Measurements from ENCODE around the gene MRPL37. TPM values are rescaled to one million over a fixed set of nuclear protein-coding genes. Genes with fewer than 3 reads are reported as not detected.

MRPL37 gene
- total RNA-seq, 1 experiment from 2014 or later = 138 TPM

GRCh38 chr1:54176621-54177327 lies 23.2 kb upstream of the MRPL37 start:
- ATAC-seq = 0 out of 2 replicates have a peak, but pooled peaks have one; percentile 18

GRCh38 chr1:54177726-54178125 lies 22.2 kb upstream of the MRPL37 start:
- Histone ChIP-seq H3K36me3 (ENCODE audit: control insufficient read depth, insufficient read depth, low read length) (no peaks in the 10 kb centered on the region), H3K9me3 (ENCODE audit: control insufficient read depth, insufficient read depth, low read depth, low read length) (no peaks in the 10 kb centered on the region), H3K27me3 (ENCODE audit: control insufficient read depth, insufficient read depth, low read length) (no peaks in the 10 kb centered on the region), H3K4me1 (ENCODE audit: control insufficient read depth, insufficient read depth, low read length) (no peaks in the 10 kb centered on the region), H3K4me3 (ENCODE audit: low read depth in 2 of 2, low read length in 2 of 2) (no peak overlapping the region), H3K27ac (ENCODE audit: low read length) (no peak overlapping the region)
- CTCF ChIA-PET = no interaction called here
- intact Hi-C loops (cut with micrococcal nuclease; ENCODE audit: unreplicated experiment) = no loop called here
- TF ChIP-seq REST (IDR thresholded peaks at IDR 0.05; ENCODE audit: insufficient read depth in 1 of 2, low read depth in 2 of 2, low read length in 1 of 2) (no peak), TCF7L2 (IDR thresholded peaks at IDR 0.05; ENCODE audit: low read depth, low read length) (no peak), CTCF (IDR thresholded peaks at IDR 0.05) (no peak), POLR2AphosphoS5 (IDR thresholded peaks at IDR 0.05; ENCODE audit: low read depth, low read length) (no peak)
- no TSS peak for BruUV-seq (replicated peaks)
- ATAC-seq = no peak
- POLR2A ChIA-PET = no interaction called here
- no peak for DNase-seq (ENCODE audit: low read depth, low spot score)
- in situ Hi-C loops (cut with HindIII; ENCODE audit: low pct_unique_long_range_greater_than_20kb, low sequenced_read_pairs) = no loop called here

More at GRCh38 chr1:54176621-54177327, 23.2 kb upstream of the MRPL37 start:
- no peak for DNase-seq (ENCODE audit: low read depth, low spot score)
- H3K4me3 ChIP-seq (ENCODE audit: low read depth in 2 of 2, low read length in 2 of 2) = no peak overlapping the region
- H3K27me3 ChIP-seq (ENCODE audit: control insufficient read depth, insufficient read depth, low read length) = no peaks in the 10 kb centered on the region
- H3K9me3 ChIP-seq (ENCODE audit: control insufficient read depth, insufficient read depth, low read depth, low read length) = no peaks in the 10 kb centered on the region
- intact Hi-C loops (cut with micrococcal nuclease; ENCODE audit: unreplicated experiment) = no loop called here
- TF ChIP-seq TCF7L2 (IDR thresholded peaks at IDR 0.05; ENCODE audit: low read depth, low read length) (no peak), SIN3A (IDR thresholded peaks at IDR 0.05; ENCODE audit: borderline replicate concordance, insufficient read depth, low read depth, low read length) (no peak), CTCF (IDR thresholded peaks at IDR 0.05) (no peak), REST (IDR thresholded peaks at IDR 0.05; ENCODE audit: insufficient read depth in 1 of 2, low read depth in 2 of 2, low read length in 1 of 2) (no peak), POLR2AphosphoS5 (IDR thresholded peaks at IDR 0.05; ENCODE audit: low read depth, low read length) (no peak)
- no TSS peak for BruUV-seq (replicated peaks)
- no peaks in the 10 kb centered on the region for H3K4me1 ChIP-seq (ENCODE audit: control insufficient read depth, insufficient read depth, low read length)
- ChIA-PET POLR2A (no interaction called here), CTCF (no interaction called here)
- in situ Hi-C loops (cut with HindIII; ENCODE audit: low pct_unique_long_range_greater_than_20kb, low sequenced_read_pairs) = no loop called here
- no peak overlapping the region for H3K27ac ChIP-seq (ENCODE audit: low read length)
- no peaks in the 10 kb centered on the region for H3K36me3 ChIP-seq (ENCODE audit: control insufficient read depth, insufficient read depth, low read length)

All from Panc1 (cell line).